Measurements from ENCODE around the gene DPYSL5.

Gene DPYSL5

GRCh38 chr2:26994983-26995382 is 147.1 kb downstream of the DPYSL5 start:
- no peak for DNase-seq (ENCODE audit: low spot score)

GRCh38 chr2:26997394-26997793 is 149.5 kb downstream of the DPYSL5 start:
- DNase-seq (ENCODE audit: low spot score) = no peak

- DNase-seq (ENCODE audit: low spot score) = no peak
Observed at GRCh38 chr2:26998323-26998722, 150.4 kb downstream of the DPYSL5 start.
